Anterior cingulate cortex (tissue), 58 donors: ENCODE results near the gene DHODH.
"Not testable (repeated sequence)": the region's sequence is repeated elsewhere in the genome, so short reads cannot be mapped to it uniquely, and the experiment has no call there.

Experiments used
- DNase-seq, 58 donors: peaks; one replicate each; lab custom pipeline; 2025; lab: John Stamatoyannopoulos, UW

DHODH gene

GRCh38 chr16:72050769-72051464 is 42.4 kb downstream of the DHODH start:
- DNase-seq = no peak

GRCh38 chr16:72051818-72052217 is 43.3 kb downstream of the DHODH start:
- DNase-seq = no peak

- DNase-seq = not testable (repeated sequence)
Measured at GRCh38 chr16:72054254-72054847, 45.8 kb downstream of the DHODH start, which contains the start of gene HP. Gene HP, plus strand, starts transcription at chr16:72054505. Its CDS starts 148 bp downstream, at chr16:72054653.

- DNase-seq = no peak
Measured at GRCh38 chr16:72055911-72056310, 47.4 kb downstream of the DHODH start.

- not testable (repeated sequence) for DNase-seq
Measured at GRCh38 chr16:72057313-72057712, 48.8 kb downstream of the DHODH start.

- not testable (repeated sequence) for DNase-seq
Measured at GRCh38 chr16:72059060-72059459, 50.5 kb downstream of the DHODH start.

GRCh38 chr16:72060405-72060804 is 51.9 kb downstream of the DHODH start:
- DNase-seq = no peak

GRCh38 chr16:72061564-72061963 is 53.0 kb downstream of the DHODH start:
- no peak for DNase-seq

- no peak for DNase-seq
Measured at GRCh38 chr16:72064361-72064894, 55.9 kb downstream of the DHODH start.

GRCh38 chr16:72066747-72067146 is 58.2 kb downstream of the DHODH start:
- DNase-seq = peak in 9 of 58 donors; percentile 0 to 40 (median 9)

GRCh38 chr16:72068930-72069329 is 60.4 kb downstream of the DHODH start:
- DNase-seq = no peak

GRCh38 chr16:72072514-72073342 is 64.2 kb downstream of the DHODH start:
- DNase-seq = peak in 8 of 58 donors; percentile 3 to 32 (median 5)

GRCh38 chr16:72073560-72074230 is 65.2 kb downstream of the DHODH start:
- peak in 48 of 58 donors; percentile 2 to 84 (median 31) for DNase-seq

GRCh38 chr16:72075067-72075466 is 66.5 kb downstream of the DHODH start:
- not testable (repeated sequence) for DNase-seq
